H4 (cell line): ENCODE measurements around the gene HTRA3. TPM values are rescaled to one million over a fixed set of nuclear protein-coding genes. Genes with fewer than 3 reads are reported as not detected.

ENCODE experiments used
- DNase-seq: peaks from one replicate; pipeline ENCODE4 v3.0.0-alpha.2; 2015; ENCODE audit warnings: low spot score
- total RNA-seq: library from RNA; depleted of rRNA; stranded (reverse); fragments of >200 nt; shearing (Covaris generic); gene quantifications from 2 replicates; pipeline ENCODE4 v1.2.3, GENCODE V29; 2014

The HTRA3 gene
- total RNA-seq, 1 experiment from 2014 or later = 6.7 TPM

GRCh38 chr4:8308856-8309771, 39.6 kb downstream of the HTRA3 start:
- no peak for DNase-seq

- DNase-seq = no peak
Observed at GRCh38 chr4:8310306-8310705, 40.8 kb downstream of the HTRA3 start.

- DNase-seq = no peak
Observed at GRCh38 chr4:8311101-8312068, 41.8 kb downstream of the HTRA3 start.

- no peak for DNase-seq
Observed at GRCh38 chr4:8312069-8312445, 42.5 kb downstream of the HTRA3 start.

GRCh38 chr4:8312976-8313375, 43.4 kb downstream of the HTRA3 start:
- no peak for DNase-seq

- no peak for DNase-seq
Observed at GRCh38 chr4:8314691-8315255, 45.2 kb downstream of the HTRA3 start.

GRCh38 chr4:8315435-8316250, 46.1 kb downstream of the HTRA3 start:
- peak; percentile 93 for DNase-seq

GRCh38 chr4:8316251-8316771, 46.8 kb downstream of the HTRA3 start:
- DNase-seq = no peak

GRCh38 chr4:8316911-8317351, 47.4 kb downstream of the HTRA3 start:
- DNase-seq = no peak

- DNase-seq = no peak
Observed at GRCh38 chr4:8317474-8317873, 47.9 kb downstream of the HTRA3 start.

GRCh38 chr4:8318509-8318908, 49.0 kb downstream of the HTRA3 start:
- no peak for DNase-seq

GRCh38 chr4:8319061-8319460, 49.5 kb downstream of the HTRA3 start:
- DNase-seq = no peak

GRCh38 chr4:8319731-8320385, 50.3 kb downstream of the HTRA3 start:
- DNase-seq = no peak

- no peak for DNase-seq
Observed at GRCh38 chr4:8320386-8320750, 50.8 kb downstream of the HTRA3 start.

GRCh38 chr4:8321220-8321619, 51.7 kb downstream of the HTRA3 start:
- no peak for DNase-seq

- DNase-seq = no peak
Observed at GRCh38 chr4:8321771-8322170, 52.2 kb downstream of the HTRA3 start.

- no peak for DNase-seq
Observed at GRCh38 chr4:8322794-8323704, 53.5 kb downstream of the HTRA3 start.

- no peak for DNase-seq
Observed at GRCh38 chr4:8323947-8324555, 54.5 kb downstream of the HTRA3 start.

- no peak for DNase-seq
Observed at GRCh38 chr4:8324640-8325239, 55.2 kb downstream of the HTRA3 start.
